Stimulated activated CD4-positive, alpha-beta T cell treated with anti-CD3 and anti-CD28 coated beads, TNF-alpha, amount 100 ng/mL, for 48 hours (primary cell): ENCODE data around the gene DLG2.

ENCODE experiments used
- DNase-seq, 3 donors: peaks; one replicate each; pipeline ENCODE4 v3.0.0-alpha.2; 2020; ENCODE audit warnings: low read depth in 3 of 3

Gene DLG2

GRCh38 chr11:83725269-83725560 is 1901.9 kb downstream of the DLG2 start:
- DNase-seq: no peak

GRCh38 chr11:83723999-83724398 is 1903.1 kb downstream of the DLG2 start:
- peak in 1 of 3 donors; percentile 5 for DNase-seq

- no peak for DNase-seq
These were observed 1904.6 kb downstream of the DLG2 start for GRCh38 chr11:83722392-83723119.

GRCh38 chr11:83721263-83721662 is 1905.9 kb downstream of the DLG2 start:
- no peak for DNase-seq

GRCh38 chr11:83720675-83721074 is 1906.5 kb downstream of the DLG2 start:
- no peak for DNase-seq

GRCh38 chr11:83717537-83717936 is 1909.6 kb downstream of the DLG2 start:
- DNase-seq: no peak

- no peak for DNase-seq
These were observed 1911.1 kb downstream of the DLG2 start for GRCh38 chr11:83715927-83716535.

GRCh38 chr11:83713708-83714107 is 1913.4 kb downstream of the DLG2 start:
- DNase-seq: no peak

GRCh38 chr11:83711106-83711527 is 1916.0 kb downstream of the DLG2 start:
- DNase-seq: no peak

GRCh38 chr11:83709434-83709833 is 1917.7 kb downstream of the DLG2 start:
- DNase-seq: no peak

GRCh38 chr11:83706566-83706965 is 1920.6 kb downstream of the DLG2 start:
- DNase-seq: no peak

GRCh38 chr11:83702796-83703195 is 1924.3 kb downstream of the DLG2 start:
- DNase-seq: no peak

GRCh38 chr11:83697518-83697917 is 1929.6 kb downstream of the DLG2 start:
- no peak for DNase-seq

- no peak for DNase-seq
These were observed 1932.1 kb downstream of the DLG2 start for GRCh38 chr11:83695046-83695445.

- no peak for DNase-seq
These were observed 1932.8 kb downstream of the DLG2 start for GRCh38 chr11:83694191-83694910.

- DNase-seq: no peak
These were observed 1933.7 kb downstream of the DLG2 start for GRCh38 chr11:83693306-83693992.

- DNase-seq: no peak
These were observed 1934.5 kb downstream of the DLG2 start for GRCh38 chr11:83692675-83693074.

- no peak for DNase-seq
These were observed 1935.6 kb downstream of the DLG2 start for GRCh38 chr11:83691451-83691950.

- no peak for DNase-seq
These were observed 1937.9 kb downstream of the DLG2 start for GRCh38 chr11:83689144-83689780.

GRCh38 chr11:83687787-83688186 is 1939.4 kb downstream of the DLG2 start:
- DNase-seq: no peak

GRCh38 chr11:83685730-83686129 is 1941.4 kb downstream of the DLG2 start:
- DNase-seq: no peak

GRCh38 chr11:83684071-83684470 is 1943.1 kb downstream of the DLG2 start:
- no peak for DNase-seq
